ENCODE results near the gene CAPN14.

- TF ChIP-seq, protein P1, sequence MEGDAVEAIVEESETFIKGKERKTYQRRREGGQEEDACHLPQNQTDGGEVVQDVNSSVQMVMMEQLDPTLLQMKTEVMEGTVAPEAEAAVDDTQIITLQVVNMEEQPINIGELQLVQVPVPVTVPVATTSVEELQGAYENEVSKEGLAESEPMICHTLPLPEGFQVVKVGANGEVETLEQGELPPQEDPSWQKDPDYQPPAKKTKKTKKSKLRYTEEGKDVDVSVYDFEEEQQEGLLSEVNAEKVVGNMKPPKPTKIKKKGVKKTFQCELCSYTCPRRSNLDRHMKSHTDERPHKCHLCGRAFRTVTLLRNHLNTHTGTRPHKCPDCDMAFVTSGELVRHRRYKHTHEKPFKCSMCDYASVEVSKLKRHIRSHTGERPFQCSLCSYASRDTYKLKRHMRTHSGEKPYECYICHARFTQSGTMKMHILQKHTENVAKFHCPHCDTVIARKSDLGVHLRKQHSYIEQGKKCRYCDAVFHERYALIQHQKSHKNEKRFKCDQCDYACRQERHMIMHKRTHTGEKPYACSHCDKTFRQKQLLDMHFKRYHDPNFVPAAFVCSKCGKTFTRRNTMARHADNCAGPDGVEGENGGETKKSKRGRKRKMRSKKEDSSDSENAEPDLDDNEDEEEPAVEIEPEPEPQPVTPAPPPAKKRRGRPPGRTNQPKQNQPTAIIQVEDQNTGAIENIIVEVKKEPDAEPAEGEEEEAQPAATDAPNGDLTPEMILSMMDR (conservative IDR thresholded peaks at IDR 0.05), result no peak
- TF ChIP-seq ZFX (IDR thresholded peaks at IDR 0.05), result no peak
Observed at GRCh38 chr2:31168291-31168690, 49.0 kb downstream of the CAPN14 start.

Measured in C4-2B (cell line).